Activated naive CD8-positive, alpha-beta T cell treated with anti-CD3 and anti-CD28 coated beads, Interleukin-2, amount 10 ng/mL, durations not matched to agents 7 days and 5 days (primary cell): ENCODE measurements around the gene LY6G6C. TPM values are rescaled to one million over a fixed set of nuclear protein-coding genes. Genes with fewer than 3 reads are reported as not detected.

Source experiments
- ATAC-seq: fragments of 150-1000 bp; cut with Tn5 transposase; one replicate; pipeline ENCODE4 v1.10.0; 2021; ENCODE audit warnings: low read depth, moderate library complexity
- POLR2A ChIA-PET: fragments of 350-600 bp; sonication (Branson Sonifier 250); formaldehyde crosslinking; loops from one replicate; lab custom pipeline; 2021; ENCODE audit warnings: antibody characterized with exemption; lab: Charles Lee
- DNase-seq: peaks from one replicate; pipeline ENCODE4 v3.0.0; 2021
- H3K27ac Mint-ChIP-seq: one replicate; pipeline ENCODE4 v1.8.0; 2022; ENCODE audit warnings: mild to moderate bottlenecking, mixed read lengths
- H3K27me3 Mint-ChIP-seq: one replicate; pipeline ENCODE4 v1.8.0; 2022; ENCODE audit warnings: mild to moderate bottlenecking, moderate library complexity, mixed read lengths
- H3K36me3 Mint-ChIP-seq: one replicate; pipeline ENCODE4 v1.8.0; 2021; ENCODE audit warnings: mild to moderate bottlenecking, mixed read lengths
- H3K4me1 Mint-ChIP-seq: one replicate; pipeline ENCODE4 v1.8.0; 2021; ENCODE audit warnings: mixed read lengths
- H3K4me3 Mint-ChIP-seq: one replicate; pipeline ENCODE4 v1.8.0; 2022; ENCODE audit warnings: mild to moderate bottlenecking, moderate library complexity, mixed read lengths
- H3K9me3 Mint-ChIP-seq: one replicate; pipeline ENCODE4 v1.8.0; 2021; ENCODE audit warnings: mixed read lengths
- total RNA-seq, 2 experiments: library from RNA; stranded (reverse); gene quantifications; one replicate each; pipeline ENCODE4 v1.2.3, GENCODE V29; 2021

LY6G6C gene
- total RNA-seq, 2 experiments from 2014 or later = not detected

DNA sequence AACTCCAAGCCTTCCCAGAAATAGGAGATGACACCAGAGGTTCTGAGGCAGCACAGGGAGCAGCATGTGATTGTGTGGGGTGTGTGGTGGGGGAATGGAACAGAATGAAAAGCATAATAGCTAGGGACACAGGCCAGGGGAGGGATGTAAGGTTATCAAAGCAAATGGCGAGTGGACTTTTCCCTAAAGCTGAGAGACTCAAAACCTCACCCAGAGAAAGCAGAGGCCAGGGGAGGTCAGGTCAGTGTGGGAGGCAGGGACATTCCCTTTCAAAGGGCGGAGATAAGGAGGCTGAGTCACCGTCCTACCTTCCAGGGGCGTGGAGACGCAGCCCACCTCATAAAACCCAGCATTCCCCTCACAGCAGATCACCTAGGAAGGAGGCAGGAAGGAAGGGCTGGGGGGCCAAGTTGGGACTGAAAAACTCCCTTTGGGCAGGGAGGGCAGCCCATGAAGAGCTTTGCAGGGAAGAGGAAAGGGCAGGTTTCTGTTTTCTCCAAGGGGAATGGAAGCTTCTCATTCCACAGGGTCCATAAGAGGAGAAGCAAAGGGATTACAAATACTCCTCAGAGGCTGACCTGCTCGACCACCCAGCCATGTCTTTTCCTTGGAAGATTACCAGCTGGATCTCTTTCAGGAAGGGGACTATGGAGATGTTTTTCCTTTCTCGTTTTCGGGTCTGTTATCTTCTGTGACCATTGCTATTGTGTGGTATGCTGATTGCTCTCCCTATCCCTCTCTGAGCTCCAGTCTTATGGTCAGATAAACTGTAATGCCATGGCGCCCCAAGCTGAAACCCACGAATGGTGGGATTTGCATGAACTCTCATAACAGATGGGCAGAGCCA lies 31.1 kb downstream of the LY6G6C start:
- Mint-ChIP-seq H3K9me3 (no peaks in the 10 kb centered on the region), H3K27ac (no peak overlapping the region), H3K4me3 (no peak overlapping the region), H3K36me3 (peaks cover 5% of the 10 kb centered on the region), H3K4me1 (no peaks in the 10 kb centered on the region), H3K27me3 (no peaks in the 10 kb centered on the region)
- DNase-seq (no peak), ATAC-seq (no peak)
- POLR2A ChIA-PET = interaction anchor here (1.1 kb wide), 1 partner anchor 49 kb away, joined by 3 read pairs; the partner anchor contains the start of gene MSH5

DNA sequence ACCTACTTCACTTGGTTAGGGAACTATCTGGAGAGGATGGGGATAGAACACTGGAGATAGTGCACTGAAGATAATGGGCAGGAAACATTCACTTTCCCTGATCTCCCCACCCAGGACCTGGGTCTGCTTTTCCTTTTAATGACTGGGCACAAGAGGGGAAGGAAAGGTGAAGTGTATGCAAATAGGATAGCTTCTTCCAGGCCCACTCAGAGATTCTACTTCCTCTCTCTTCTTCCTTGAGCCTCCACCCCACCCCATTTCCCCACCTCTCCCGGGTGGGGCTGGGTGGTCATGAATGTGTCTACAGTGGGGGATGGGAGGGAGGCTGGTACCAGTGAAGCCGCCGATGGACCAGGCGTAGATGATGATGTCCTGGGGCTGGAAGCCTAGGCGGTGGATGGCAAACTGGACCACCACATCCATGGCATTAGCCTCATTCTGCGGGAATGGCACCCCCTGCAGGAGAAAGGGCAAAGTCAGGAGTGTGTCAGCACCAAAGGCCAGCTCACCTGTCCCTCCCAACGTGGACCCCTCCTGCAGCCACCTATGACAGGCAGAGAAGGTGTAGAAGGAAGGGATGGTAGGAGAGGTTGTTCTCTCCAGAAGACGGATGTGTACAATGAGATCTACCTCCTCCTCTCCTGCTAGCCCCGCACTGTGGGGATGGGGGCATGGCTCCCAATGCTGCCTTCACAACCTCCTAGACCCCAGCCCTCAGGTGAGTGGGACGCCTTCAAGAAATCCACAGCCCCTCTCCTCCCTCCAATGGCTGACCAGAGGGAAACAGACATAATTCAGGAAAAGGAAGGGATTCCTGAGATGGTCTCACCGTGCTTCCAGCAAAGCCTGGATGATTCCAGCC lies 32.1 kb downstream of the LY6G6C start:
- no peaks in the 10 kb centered on the region for H3K9me3 Mint-ChIP-seq
- DNase-seq = no peak
- H3K36me3 Mint-ChIP-seq = peaks cover 5% of the 10 kb centered on the region
- H3K27me3 Mint-ChIP-seq = no peaks in the 10 kb centered on the region
- peak; percentile 33 for ATAC-seq
- H3K4me1 Mint-ChIP-seq = no peaks in the 10 kb centered on the region
- peak overlapping the region; percentile 41 for H3K27ac Mint-ChIP-seq
- POLR2A ChIA-PET = interaction anchor here (1.1 kb wide), 1 partner anchor 50 kb away, joined by 3 read pairs; the partner anchor contains the start of gene MSH5
- H3K4me3 Mint-ChIP-seq = no peak overlapping the region

DNA sequence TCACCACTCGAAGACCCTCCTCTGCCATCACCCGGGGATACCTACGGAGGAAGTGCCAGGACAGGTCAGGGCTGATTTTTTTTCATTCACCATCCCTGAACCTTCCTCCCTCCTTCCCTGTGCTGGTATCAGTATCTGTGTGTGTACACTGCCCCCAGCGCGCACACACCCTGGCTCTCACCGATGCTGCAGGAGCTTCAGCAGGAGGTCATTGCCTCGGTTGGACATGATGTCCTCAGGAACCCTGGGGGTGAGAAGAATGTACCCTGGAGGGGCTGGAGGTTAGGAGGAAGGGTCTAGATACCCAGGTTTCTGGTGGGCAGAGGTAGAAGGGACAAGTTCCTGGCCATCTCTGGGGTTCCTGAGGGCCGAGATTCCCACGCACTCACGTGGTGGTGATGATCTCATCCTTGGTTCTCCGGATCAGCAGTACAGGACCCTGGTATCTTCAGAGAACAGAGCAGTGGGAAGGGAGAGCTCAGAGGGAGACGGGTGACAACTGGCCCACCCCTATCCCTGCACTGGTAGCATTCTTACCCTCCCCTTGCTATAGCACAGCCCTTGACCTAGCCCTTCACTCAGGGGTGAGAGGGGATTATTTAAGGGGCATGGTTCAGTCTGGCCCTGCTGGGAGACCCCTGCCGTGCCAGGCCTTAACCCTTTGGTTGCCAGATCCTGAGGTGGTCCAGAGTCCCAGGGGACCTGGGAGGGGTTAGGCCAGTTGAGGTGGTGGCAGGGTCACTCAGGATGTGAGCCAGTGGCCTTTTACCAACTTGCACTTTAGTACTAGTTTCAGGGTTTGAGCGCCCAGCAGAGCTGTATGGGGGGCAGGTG lies 33.5 kb downstream of the LY6G6C start:
- Mint-ChIP-seq H3K27me3 (no peaks in the 10 kb centered on the region), H3K36me3 (peaks cover 4% of the 10 kb centered on the region), H3K27ac (no peak overlapping the region), H3K9me3 (no peaks in the 10 kb centered on the region), H3K4me3 (no peak overlapping the region), H3K4me1 (no peaks in the 10 kb centered on the region)
- POLR2A ChIA-PET = no interaction called here
- DNase-seq = no peak
- no peak for ATAC-seq

DNA sequence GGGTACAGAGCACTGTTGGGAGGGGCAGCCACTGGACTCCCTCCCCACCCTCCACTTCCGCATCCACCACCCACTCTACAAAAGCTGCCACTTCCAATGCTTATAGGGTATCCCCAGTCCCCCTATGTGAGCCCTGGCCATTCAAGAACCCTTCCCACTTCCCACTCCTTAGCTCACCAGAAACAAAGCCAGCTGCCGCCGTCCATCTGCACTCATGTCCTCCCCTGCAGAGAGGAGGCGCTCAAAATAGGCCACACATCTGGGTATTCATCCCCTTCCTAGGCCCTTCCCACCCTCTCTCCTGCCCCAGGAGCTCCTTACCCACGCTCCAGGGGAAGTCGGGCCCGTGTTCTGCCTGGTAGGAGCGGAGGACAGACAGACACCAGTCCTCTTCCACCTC lies 34.2 kb downstream of the LY6G6C start:
- H3K4me1 Mint-ChIP-seq = no peaks in the 10 kb centered on the region
- no peak overlapping the region for H3K4me3 Mint-ChIP-seq
- POLR2A ChIA-PET = interaction anchor here (1.1 kb wide), 1 partner anchor 12 kb away, joined by 3 read pairs; no protein-coding TSS in a partner anchor
- ATAC-seq (no peak), DNase-seq (no peak)
- no peaks in the 10 kb centered on the region for H3K27me3 Mint-ChIP-seq
- H3K36me3 Mint-ChIP-seq = peaks cover 4% of the 10 kb centered on the region
- no peaks in the 10 kb centered on the region for H3K9me3 Mint-ChIP-seq
- no peak overlapping the region for H3K27ac Mint-ChIP-seq

DNA sequence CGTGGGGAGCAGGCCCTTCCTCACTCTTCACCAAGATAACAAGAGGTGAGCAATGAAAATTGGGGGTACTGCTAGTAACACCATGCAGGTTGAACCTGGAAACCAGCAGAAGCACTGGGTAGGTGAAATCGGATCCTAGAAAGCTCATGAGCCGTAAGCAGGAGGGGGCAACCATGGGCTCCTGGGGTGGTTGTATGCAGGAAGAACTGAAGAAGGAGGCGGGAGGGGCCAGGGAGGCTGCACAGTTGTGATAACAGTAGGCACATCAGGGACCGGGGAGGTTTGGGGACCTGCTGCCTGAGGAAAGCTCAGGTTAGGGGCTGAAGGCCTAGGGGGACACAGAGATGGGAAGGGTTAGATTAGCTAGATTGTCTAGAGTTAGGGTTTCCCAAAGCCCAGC lies 35.1 kb downstream of the LY6G6C start:
- Mint-ChIP-seq H3K9me3 (no peaks in the 10 kb centered on the region), H3K4me3 (no peak overlapping the region), H3K4me1 (peaks cover 2% of the 10 kb centered on the region), H3K27me3 (no peaks in the 10 kb centered on the region), H3K36me3 (peaks cover 4% of the 10 kb centered on the region), H3K27ac (peak overlapping the region; percentile 7)
- DNase-seq = no peak
- no peak for ATAC-seq
- POLR2A ChIA-PET = interaction anchor here (1.1 to 1.6 kb wide), 2 partner anchors 11 to 16 kb away, joined by 3 read pairs; no protein-coding TSS in a partner anchor

DNA sequence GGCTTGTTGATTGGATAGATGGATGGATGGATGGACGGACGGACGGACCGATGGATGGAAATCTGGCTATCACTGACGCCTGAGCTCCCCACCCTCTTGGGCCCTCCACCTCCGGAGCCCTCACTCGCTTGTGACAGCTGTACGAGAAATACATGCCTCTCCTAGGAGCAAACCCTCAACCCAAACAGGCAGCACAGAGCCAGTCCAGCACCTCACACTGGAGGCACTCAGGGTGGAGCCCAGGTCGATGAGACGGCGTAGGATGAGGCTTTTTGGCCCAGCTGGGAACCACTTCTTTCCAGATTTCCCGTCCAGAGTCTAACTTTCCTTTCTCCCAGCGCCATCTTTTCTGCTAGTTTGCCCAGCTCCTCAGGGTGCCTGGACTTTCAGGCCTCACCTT lies 38.0 kb downstream of the LY6G6C start:
- DNase-seq (no peak), ATAC-seq (no peak)
- Mint-ChIP-seq H3K4me3 (no peak overlapping the region), H3K36me3 (peaks cover 4% of the 10 kb centered on the region), H3K27ac (no peak overlapping the region), H3K27me3 (no peaks in the 10 kb centered on the region), H3K4me1 (peaks cover 23% of the 10 kb centered on the region), H3K9me3 (no peaks in the 10 kb centered on the region)
- POLR2A ChIA-PET = interaction anchor here (0.7 to 1.2 kb wide), 3 partner anchors 19 to 64 kb away, joined by 3 read pairs; partner anchors contain the start of gene GPANK1

DNA sequence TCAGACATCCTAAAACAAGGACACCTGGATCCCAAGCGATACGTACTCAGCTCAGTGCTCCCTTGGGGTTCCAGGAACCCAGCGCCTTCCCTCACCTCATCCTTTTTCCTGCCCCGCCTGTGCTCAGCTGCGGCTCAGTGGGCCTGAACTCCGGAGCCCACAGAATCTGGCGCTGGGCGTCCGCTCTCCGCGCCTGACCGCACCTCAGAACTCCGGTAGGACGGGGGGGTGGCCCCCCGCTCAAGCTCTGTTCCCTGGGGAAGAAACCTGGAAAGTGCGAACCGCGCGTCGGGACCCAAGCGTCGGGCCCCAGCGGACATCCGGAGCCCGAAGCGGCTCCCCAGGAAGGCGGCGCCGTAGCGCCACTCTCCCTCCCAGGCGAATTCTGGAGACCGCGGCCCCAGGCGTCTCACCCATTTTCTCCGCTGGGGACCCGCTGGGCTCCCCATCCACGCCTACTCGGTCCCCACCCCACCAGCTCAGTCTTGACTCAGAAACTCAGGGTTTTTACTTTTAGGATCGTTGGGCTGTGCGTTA lies 40.3 kb downstream of the LY6G6C start:
- H3K9me3 Mint-ChIP-seq = no peaks in the 10 kb centered on the region
- POLR2A ChIA-PET = interaction anchor here (0.6 to 2.7 kb wide), 8 partner anchors 13 to 149 kb away, joined by 3 to 16 read pairs (median 6); partner anchors contain the start of genes ABHD16A, MPIG6B and MSH5

DNA sequence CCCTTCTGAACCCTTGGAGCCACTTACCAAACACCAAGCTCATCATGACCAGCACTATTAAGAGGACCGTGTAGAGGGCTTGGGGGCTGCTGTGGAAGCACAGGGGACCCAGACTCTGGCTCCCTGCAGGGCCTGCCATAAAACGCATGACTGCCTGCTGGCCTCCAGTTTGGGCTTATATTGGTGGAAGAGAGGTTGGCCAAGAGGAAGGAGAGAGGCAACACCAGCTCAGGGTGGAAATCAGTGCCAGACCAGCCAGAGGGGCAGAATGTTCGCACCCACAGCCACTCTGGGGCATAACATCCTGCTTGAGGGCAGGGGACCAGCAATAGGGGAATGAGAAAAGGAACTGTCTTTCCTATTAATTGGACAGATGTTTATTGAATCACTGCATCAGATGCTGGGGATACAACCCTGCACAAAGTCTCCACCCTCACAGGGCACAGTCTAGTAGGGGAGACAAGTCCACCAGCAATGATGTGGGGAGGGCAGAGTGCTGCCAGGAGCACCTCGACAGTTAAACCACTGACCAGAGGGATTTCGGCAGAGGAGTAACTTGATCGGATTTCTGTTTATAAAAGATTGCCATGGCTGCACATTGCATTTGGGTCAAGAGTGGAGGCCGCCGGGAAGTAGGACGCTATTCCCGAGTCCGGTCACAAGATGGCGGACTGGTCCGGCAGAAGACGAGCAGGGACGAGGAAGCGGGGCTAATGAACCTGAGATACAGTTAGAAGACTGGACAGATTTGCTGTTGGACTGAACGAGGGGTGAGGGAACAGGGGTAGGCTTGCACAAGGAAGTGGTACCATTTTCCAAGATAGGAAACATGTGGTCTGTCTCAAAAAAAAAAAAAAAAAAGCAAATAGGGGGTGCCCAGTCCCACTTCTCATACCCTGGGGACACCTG lies 41.1 kb downstream of the LY6G6C start, which contains the start of gene LY6G5C:
Gene LY6G5C (minus strand): TSS at position 842 of the 909 bp plus-strand sequence. CDS start 694 bp downstream, at position 148.
- ATAC-seq (peak; percentile 57), DNase-seq (peak; percentile 68)
- H3K27me3 Mint-ChIP-seq = no peaks in the 10 kb centered on the region
- POLR2A ChIA-PET = interaction anchor here (0.6 to 2.7 kb wide), 7 partner anchors 13 to 149 kb away, joined by 3 to 16 read pairs (median 6); partner anchors contain the start of genes ABHD16A, MPIG6B and MSH5
- H3K9me3 Mint-ChIP-seq = no peaks in the 10 kb centered on the region
- peaks cover 28% of the 10 kb centered on the region for H3K4me1 Mint-ChIP-seq
- peak within 1 kb of the TSS; percentile 79 for H3K4me3 Mint-ChIP-seq
- H3K27ac Mint-ChIP-seq = peak within 1 kb of the TSS; percentile 77
- no peaks in the 10 kb centered on the region for H3K36me3 Mint-ChIP-seq

More for the DNA sequence above, 40.3 kb downstream of the LY6G6C start:
- Mint-ChIP-seq H3K4me3 (peak overlapping the region; percentile 79), H3K27me3 (no peaks in the 10 kb centered on the region), H3K4me1 (peaks cover 28% of the 10 kb centered on the region), H3K36me3 (no peaks in the 10 kb centered on the region), H3K27ac (peak overlapping the region; percentile 77)
- peak; percentile 55 for ATAC-seq
- DNase-seq = peak; percentile 64

DNA sequence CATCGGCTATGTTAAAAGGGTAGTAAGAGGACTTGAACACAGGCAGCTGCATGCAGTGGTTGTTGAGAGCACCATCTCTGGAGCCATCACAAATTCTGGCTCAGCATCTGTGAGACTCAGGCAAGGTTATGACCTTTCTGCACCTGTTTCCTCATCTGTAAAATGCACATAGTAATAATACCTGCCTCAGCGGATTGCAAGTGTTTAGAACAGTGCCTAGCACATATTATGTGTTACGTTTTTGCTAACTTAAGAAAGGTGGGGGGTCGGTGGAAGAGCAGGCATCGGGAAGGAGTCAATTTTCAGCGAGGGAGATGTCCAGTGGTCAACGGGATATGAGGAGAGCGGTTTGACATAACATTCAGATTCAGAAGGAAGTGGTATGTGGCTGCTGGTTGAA lies 43.6 kb downstream of the LY6G6C start:
- DNase-seq = no peak

DNA sequence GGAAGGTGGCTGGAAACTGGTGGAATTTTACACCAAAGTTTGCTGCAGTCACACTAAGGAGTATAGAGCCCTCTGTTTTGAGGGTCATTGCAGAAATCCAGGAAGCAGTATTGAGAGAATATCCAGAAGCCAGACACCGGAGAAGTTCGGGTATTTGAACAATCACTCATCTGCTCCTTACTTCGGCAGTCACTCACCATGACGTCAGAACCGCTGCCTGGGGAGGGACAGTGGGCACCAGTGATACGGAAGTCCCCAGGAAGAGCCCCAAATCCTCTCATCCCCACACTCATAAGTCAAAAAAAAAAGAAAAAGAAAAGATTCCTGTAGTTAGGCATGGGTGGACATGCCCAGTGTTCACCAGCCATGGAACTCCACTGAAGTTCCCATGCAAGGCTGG lies 44.6 kb downstream of the LY6G6C start:
- no peak overlapping the region for H3K27ac Mint-ChIP-seq
- peaks cover 9% of the 10 kb centered on the region for H3K36me3 Mint-ChIP-seq
- H3K9me3 Mint-ChIP-seq = no peaks in the 10 kb centered on the region
- no peak for DNase-seq
- H3K4me3 Mint-ChIP-seq = no peak overlapping the region
- POLR2A ChIA-PET = no interaction called here
- no peaks in the 10 kb centered on the region for H3K27me3 Mint-ChIP-seq
- peaks cover 30% of the 10 kb centered on the region for H3K4me1 Mint-ChIP-seq
- ATAC-seq = no peak

More for the DNA sequence above, 43.6 kb downstream of the LY6G6C start:
- H3K27me3 Mint-ChIP-seq = no peaks in the 10 kb centered on the region
- ATAC-seq = no peak
- H3K4me1 Mint-ChIP-seq = peaks cover 30% of the 10 kb centered on the region
- POLR2A ChIA-PET = interaction anchor here (2.0 kb wide), 1 partner anchor 62 kb away, joined by 7 read pairs; the partner anchor contains the start of gene MSH5
- H3K36me3 Mint-ChIP-seq = peaks cover 2% of the 10 kb centered on the region
- H3K27ac Mint-ChIP-seq = no peak overlapping the region
- no peak overlapping the region for H3K4me3 Mint-ChIP-seq
- no peaks in the 10 kb centered on the region for H3K9me3 Mint-ChIP-seq

DNA sequence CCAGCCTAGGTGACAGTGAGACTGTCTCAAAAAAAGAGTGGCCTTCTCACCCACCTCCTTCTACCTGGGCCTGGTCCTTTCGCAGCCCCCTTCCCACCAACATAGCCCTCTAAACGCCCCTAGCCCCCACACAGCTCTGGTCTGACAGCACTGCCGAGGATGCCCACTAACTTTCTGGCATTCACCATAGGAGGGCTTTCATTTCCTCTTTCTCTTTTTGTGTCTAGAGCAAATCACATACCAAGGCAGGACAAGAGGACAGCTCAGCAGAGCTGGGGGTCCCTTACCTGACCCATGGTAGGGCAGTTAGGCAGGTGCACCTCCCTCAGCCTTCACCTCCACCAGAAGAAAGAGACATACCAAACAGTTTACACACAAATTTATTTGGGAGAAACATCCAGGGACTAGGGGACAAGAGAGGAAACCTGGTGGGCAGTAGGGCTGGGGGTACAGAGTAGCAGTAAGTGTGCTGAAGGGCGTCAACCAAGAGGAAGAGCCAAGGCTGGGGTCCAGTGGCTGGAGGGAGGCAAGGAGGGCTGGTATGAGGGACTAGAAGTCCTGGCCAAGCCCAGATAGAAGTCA lies 45.1 kb downstream of the LY6G6C start:
- no peaks in the 10 kb centered on the region for H3K9me3 Mint-ChIP-seq

More for the DNA sequence above, 45.1 kb downstream of the LY6G6C start:
- ATAC-seq (no peak), DNase-seq (no peak)
- Mint-ChIP-seq H3K27ac (peak overlapping the region; percentile 6), H3K27me3 (no peaks in the 10 kb centered on the region), H3K36me3 (peaks cover 9% of the 10 kb centered on the region), H3K4me3 (no peak overlapping the region), H3K4me1 (peaks cover 28% of the 10 kb centered on the region)
- POLR2A ChIA-PET = interaction anchor here (0.7 kb wide), 1 partner anchor 129 kb away, joined by 6 read pairs; the partner anchor contains the start of genes ATP6V1G2 and NFKBIL1
